ENCODE data around the gene CA6.
"Not testable (repeated sequence)": the region's sequence is repeated elsewhere in the genome, so short reads cannot be mapped to it uniquely, and the experiment has no call there.

The CA6 gene

GRCh38 chr1:8969937-8970336, 24.3 kb downstream of the CA6 start:
- DNase-seq (ENCODE audit: low read depth) = no peak

- no peak for DNase-seq (ENCODE audit: low read depth)
Observed at GRCh38 chr1:8970870-8971337, 25.2 kb downstream of the CA6 start.

GRCh38 chr1:8974551-8974950, 28.9 kb downstream of the CA6 start:
- no peak for DNase-seq (ENCODE audit: low read depth)

GRCh38 chr1:8976338-8976737, 30.7 kb downstream of the CA6 start:
- DNase-seq (ENCODE audit: low read depth) = no peak

GRCh38 chr1:8976896-8977450, 31.3 kb downstream of the CA6 start:
- no peak for DNase-seq (ENCODE audit: low read depth)

GRCh38 chr1:8980656-8981055, 35.0 kb downstream of the CA6 start:
- DNase-seq (ENCODE audit: low read depth) = no peak

- DNase-seq (ENCODE audit: low read depth) = no peak
Observed at GRCh38 chr1:8981169-8981568, 35.5 kb downstream of the CA6 start.

- DNase-seq (ENCODE audit: low read depth) = no peak
Observed at GRCh38 chr1:8984203-8984602, 38.5 kb downstream of the CA6 start.

- DNase-seq (ENCODE audit: low read depth) = no peak
Observed at GRCh38 chr1:8984990-8985389, 39.3 kb downstream of the CA6 start.

- DNase-seq (ENCODE audit: low read depth) = peak; percentile 94
Observed at GRCh38 chr1:8985915-8986813, 40.5 kb downstream of the CA6 start.

GRCh38 chr1:8986814-8987190, 41.1 kb downstream of the CA6 start:
- DNase-seq (ENCODE audit: low read depth) = no peak

GRCh38 chr1:8987881-8988617, 42.4 kb downstream of the CA6 start:
- DNase-seq (ENCODE audit: low read depth) = no peak

GRCh38 chr1:8988618-8988967, 42.9 kb downstream of the CA6 start:
- DNase-seq (ENCODE audit: low read depth) = no peak

GRCh38 chr1:8989061-8989460, 43.4 kb downstream of the CA6 start:
- DNase-seq (ENCODE audit: low read depth) = no peak

- no peak for DNase-seq (ENCODE audit: low read depth)
Observed at GRCh38 chr1:8989821-8990220, 44.2 kb downstream of the CA6 start.

- DNase-seq (ENCODE audit: low read depth) = no peak
Observed at GRCh38 chr1:8992936-8993687, 47.4 kb downstream of the CA6 start.

- DNase-seq (ENCODE audit: low read depth) = not testable (repeated sequence)
Observed at GRCh38 chr1:8993962-8994675, 48.5 kb downstream of the CA6 start.

GRCh38 chr1:9001534-9002214, 56.0 kb downstream of the CA6 start:
- not testable (repeated sequence) for DNase-seq (ENCODE audit: low read depth)

- DNase-seq (ENCODE audit: low read depth) = not testable (repeated sequence)
Observed at GRCh38 chr1:9002215-9002560, 56.5 kb downstream of the CA6 start.

GRCh38 chr1:9004031-9004699, 58.5 kb downstream of the CA6 start:
- DNase-seq (ENCODE audit: low read depth) = no peak

All from HS-27A (cell line).